ENCODE data around the gene NUDT3.

Gene NUDT3

DNA sequence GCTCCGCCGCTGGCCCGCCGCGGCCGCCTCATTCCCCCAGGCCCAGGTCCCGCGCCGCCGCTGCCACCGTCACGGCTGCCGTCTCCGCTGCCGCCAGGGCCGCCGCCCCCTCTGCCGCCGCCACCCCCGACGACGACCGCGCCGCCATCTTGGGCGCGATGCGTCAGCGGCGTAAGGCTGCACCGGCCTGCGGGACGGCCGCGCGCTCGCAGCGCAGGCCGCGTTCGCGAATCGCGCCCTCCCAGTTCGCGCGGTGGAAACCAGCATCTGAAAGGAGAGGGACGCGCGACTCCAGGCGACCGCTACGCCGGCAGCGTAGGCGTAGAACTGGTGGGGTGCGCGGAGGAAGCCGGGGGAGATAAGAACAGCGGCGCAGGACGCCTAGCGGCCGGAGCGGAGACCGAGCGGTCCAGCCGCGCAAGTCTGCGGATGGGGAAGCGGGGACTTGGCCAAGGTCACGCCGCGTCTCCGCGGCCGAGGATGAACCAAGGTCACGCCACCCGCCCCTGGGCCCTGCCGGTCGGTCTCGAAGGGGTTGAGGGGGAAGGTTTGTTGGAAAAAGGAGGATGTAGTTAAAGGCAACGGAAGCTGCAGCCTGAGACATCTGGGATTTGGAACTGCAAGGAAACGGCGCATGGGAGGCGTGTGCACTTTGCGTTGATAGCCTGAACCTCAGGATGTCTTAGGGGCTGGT, at the start of gene NUDT3:
NUDT3 (minus strand) TSS at position 173 of the 694 bp plus-strand sequence. CDS start 307 bp downstream, outside the sequence.
- no peaks in the 10 kb centered on the region for H3K36me3 ChIP-seq (ENCODE audit: control insufficient read depth in 2 of 2, insufficient read depth in 2 of 2, low read length in 2 of 2)
- no peaks in the 10 kb centered on the region for H3K9me3 ChIP-seq (ENCODE audit: control insufficient read depth in 2 of 2, low read length in 2 of 2)
- peak within 1 kb of the TSS; percentile 78 to 87 for H3K4me3 ChIP-seq (ENCODE audit: low read length in 2 of 2)
- H3K4me1 ChIP-seq (ENCODE audit: control insufficient read depth in 2 of 2, insufficient read depth in 2 of 2, low read length in 2 of 2), result peaks cover 10 to 16% of the 10 kb centered on the region in 2 donors
- H3K9ac ChIP-seq (ENCODE audit: low read depth in 1 of 2, low read length in 2 of 2), result peak within 1 kb of the TSS; percentile 68 to 72
- no peaks in the 10 kb centered on the region for H3K27me3 ChIP-seq (ENCODE audit: control insufficient read depth in 2 of 2, insufficient read depth in 2 of 2, low read length in 2 of 2)
- peak within 1 kb of the TSS; percentile 78 to 89 for H3K27ac ChIP-seq (ENCODE audit: low read depth in 2 of 2, low read length in 2 of 2)

DNA sequence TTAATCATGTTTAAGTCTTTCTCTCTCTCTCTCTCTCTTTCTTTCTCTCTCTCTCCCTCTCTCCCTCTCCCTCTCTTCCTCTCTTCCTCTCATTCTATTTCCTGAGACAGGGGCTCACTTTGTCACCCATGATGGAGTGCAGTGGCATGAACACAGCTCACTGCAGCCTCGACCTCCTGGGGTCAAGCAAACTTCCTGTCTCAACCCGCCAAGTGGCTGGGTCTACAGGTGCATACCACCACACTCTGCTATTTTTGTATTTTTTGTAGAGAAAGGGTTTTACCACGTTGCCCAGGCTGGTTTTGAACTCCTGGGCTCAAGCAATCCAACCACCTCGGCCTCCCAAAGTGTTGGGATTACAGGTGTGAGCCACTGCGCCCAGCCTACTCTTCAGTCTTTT, 49.1 kb upstream of the NUDT3 start:
- H3K4me1 ChIP-seq (ENCODE audit: control insufficient read depth in 2 of 2, insufficient read depth in 2 of 2, low read length in 2 of 2), result no peaks in the 10 kb centered on the region
- H3K4me3 ChIP-seq (ENCODE audit: low read length in 2 of 2), result no peak overlapping the region
- H3K9ac ChIP-seq (ENCODE audit: low read depth in 1 of 2, low read length in 2 of 2), result no peak overlapping the region
- H3K9me3 ChIP-seq (ENCODE audit: control insufficient read depth in 2 of 2, low read length in 2 of 2), result no peaks in the 10 kb centered on the region
- no peaks in the 10 kb centered on the region for H3K27me3 ChIP-seq (ENCODE audit: control insufficient read depth in 2 of 2, insufficient read depth in 2 of 2, low read length in 2 of 2)
- H3K27ac ChIP-seq (ENCODE audit: low read depth in 2 of 2, low read length in 2 of 2), result no peak overlapping the region
- no peaks in the 10 kb centered on the region for H3K36me3 ChIP-seq (ENCODE audit: control insufficient read depth in 2 of 2, insufficient read depth in 2 of 2, low read length in 2 of 2)

DNA sequence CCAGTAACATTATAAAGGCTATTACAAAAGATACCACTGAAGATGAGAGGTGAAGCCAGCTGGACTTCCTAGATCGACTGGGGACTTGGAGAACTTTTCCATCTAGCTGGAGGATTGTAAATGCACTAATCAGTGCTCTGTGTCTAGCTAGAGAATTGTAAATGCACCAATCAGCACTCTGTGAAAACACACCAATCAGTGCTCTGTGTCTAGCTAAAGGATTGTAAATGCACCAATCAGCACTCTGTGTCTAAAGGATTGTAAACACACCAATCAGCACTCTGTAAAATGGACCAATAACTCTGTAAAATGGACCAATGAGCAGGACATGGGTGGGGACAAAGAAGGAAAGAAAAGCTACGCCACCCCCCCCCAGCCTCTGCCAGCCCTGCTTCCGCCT, 47.0 kb upstream of the NUDT3 start:
- H3K4me1 ChIP-seq (ENCODE audit: control insufficient read depth in 2 of 2, insufficient read depth in 2 of 2, low read length in 2 of 2), result no peaks in the 10 kb centered on the region
- no peak overlapping the region for H3K9ac ChIP-seq (ENCODE audit: low read depth in 1 of 2, low read length in 2 of 2)
- no peaks in the 10 kb centered on the region for H3K27me3 ChIP-seq (ENCODE audit: control insufficient read depth in 2 of 2, insufficient read depth in 2 of 2, low read length in 2 of 2)
- H3K36me3 ChIP-seq (ENCODE audit: control insufficient read depth in 2 of 2, insufficient read depth in 2 of 2, low read length in 2 of 2), result no peaks in the 10 kb centered on the region
- no peak overlapping the region for H3K4me3 ChIP-seq (ENCODE audit: low read length in 2 of 2)
- H3K9me3 ChIP-seq (ENCODE audit: control insufficient read depth in 2 of 2, low read length in 2 of 2), result no peaks in the 10 kb centered on the region
- no peak overlapping the region for H3K27ac ChIP-seq (ENCODE audit: low read depth in 2 of 2, low read length in 2 of 2)

DNA sequence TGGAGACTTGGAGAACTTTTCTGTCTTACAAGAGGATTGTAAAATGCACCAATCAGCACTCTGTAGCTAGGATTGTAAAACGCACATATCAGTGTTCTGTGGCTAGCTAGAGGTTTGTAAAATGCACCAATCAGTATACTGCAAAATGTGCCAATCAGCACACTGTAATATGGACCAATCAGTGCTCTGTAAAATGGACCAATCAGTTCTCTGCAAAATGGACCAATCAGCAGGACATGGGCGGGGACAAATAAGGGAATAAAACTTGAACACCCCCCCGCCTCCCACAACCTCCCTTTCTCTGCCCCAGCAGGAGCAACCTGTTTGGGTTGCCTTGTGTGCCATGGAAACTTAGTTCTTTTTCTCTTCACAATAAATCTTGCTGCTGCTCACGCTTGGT, 46.2 kb upstream of the NUDT3 start:
- Histone ChIP-seq H3K4me3 (ENCODE audit: low read length in 2 of 2) (no peak overlapping the region), H3K4me1 (ENCODE audit: control insufficient read depth in 2 of 2, insufficient read depth in 2 of 2, low read length in 2 of 2) (no peaks in the 10 kb centered on the region), H3K9ac (ENCODE audit: low read depth in 1 of 2, low read length in 2 of 2) (no peak overlapping the region), H3K27ac (ENCODE audit: low read depth in 2 of 2, low read length in 2 of 2) (no peak overlapping the region), H3K36me3 (ENCODE audit: control insufficient read depth in 2 of 2, insufficient read depth in 2 of 2, low read length in 2 of 2) (no peaks in the 10 kb centered on the region), H3K27me3 (ENCODE audit: control insufficient read depth in 2 of 2, insufficient read depth in 2 of 2, low read length in 2 of 2) (no peaks in the 10 kb centered on the region), H3K9me3 (ENCODE audit: control insufficient read depth in 2 of 2, low read length in 2 of 2) (no peaks in the 10 kb centered on the region)

DNA sequence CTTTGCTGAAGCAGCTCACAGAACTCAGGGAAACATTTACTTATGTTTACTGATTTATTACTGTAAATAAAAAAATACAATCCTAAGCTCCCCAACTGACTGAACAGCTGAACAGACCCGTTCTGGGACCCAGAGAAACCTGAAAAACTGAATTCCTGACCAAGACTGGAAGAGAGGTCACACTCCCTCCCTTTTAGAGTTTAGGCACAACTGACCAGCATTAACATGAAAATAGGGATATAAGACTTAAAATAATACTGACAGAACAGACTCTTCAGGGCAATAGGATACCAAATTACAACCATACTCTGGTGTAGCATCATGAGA, 45.1 kb upstream of the NUDT3 start:
- Histone ChIP-seq H3K27ac (ENCODE audit: low read depth in 2 of 2, low read length in 2 of 2) (no peak overlapping the region), H3K9me3 (ENCODE audit: control insufficient read depth in 2 of 2, low read length in 2 of 2) (no peaks in the 10 kb centered on the region), H3K27me3 (ENCODE audit: control insufficient read depth in 2 of 2, insufficient read depth in 2 of 2, low read length in 2 of 2) (no peaks in the 10 kb centered on the region), H3K4me1 (ENCODE audit: control insufficient read depth in 2 of 2, insufficient read depth in 2 of 2, low read length in 2 of 2) (no peaks in the 10 kb centered on the region), H3K9ac (ENCODE audit: low read depth in 1 of 2, low read length in 2 of 2) (no peak overlapping the region), H3K4me3 (ENCODE audit: low read length in 2 of 2) (no peak overlapping the region), H3K36me3 (ENCODE audit: control insufficient read depth in 2 of 2, insufficient read depth in 2 of 2, low read length in 2 of 2) (no peaks in the 10 kb centered on the region)

DNA sequence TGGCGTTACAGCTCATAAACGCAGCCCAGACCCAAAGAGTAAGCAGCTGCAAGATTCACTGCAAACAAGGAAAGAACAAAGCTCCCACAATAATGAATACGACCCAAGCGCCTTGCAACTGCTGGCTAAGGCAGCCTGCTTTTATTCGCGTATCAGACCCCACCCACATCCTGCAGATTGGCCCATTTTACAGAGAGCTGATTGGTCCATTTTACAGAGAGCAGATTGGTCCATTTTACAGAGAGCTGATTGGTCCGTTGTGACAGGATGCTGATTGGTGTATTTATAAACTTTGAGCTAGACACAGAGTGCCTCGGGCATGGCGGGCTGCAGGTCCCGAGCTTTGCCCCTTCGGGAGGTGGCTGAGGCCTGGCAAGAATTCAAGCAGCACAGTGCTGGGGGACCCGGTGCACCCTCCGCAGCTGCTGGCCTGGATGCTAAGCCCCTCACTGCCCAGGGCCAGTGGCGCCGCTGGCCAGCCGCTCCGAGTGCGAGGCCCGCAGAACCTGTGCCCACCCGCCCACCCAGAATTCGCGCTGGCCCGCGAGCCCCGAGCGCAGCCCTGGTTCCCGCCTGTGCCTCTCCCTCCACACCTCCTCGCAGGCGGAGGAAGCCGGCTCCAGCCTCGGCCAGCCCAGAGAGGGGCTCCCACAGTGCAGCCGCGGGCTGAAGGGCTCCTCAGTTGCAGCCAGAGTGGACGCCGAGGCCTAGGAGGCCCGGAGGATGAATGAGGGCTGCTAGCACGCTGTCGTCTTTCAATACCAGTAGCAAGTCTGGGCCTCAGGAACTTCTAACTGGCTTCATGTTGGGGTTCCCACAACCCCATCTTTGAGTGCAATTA, 44.6 kb upstream of the NUDT3 start:
- Histone ChIP-seq H3K4me3 (ENCODE audit: low read length in 2 of 2) (no peak overlapping the region), H3K27me3 (ENCODE audit: control insufficient read depth in 2 of 2, insufficient read depth in 2 of 2, low read length in 2 of 2) (no peaks in the 10 kb centered on the region), H3K4me1 (ENCODE audit: control insufficient read depth in 2 of 2, insufficient read depth in 2 of 2, low read length in 2 of 2) (no peaks in the 10 kb centered on the region), H3K36me3 (ENCODE audit: control insufficient read depth in 2 of 2, insufficient read depth in 2 of 2, low read length in 2 of 2) (no peaks in the 10 kb centered on the region), H3K27ac (ENCODE audit: low read depth in 2 of 2, low read length in 2 of 2) (no peak overlapping the region), H3K9me3 (ENCODE audit: control insufficient read depth in 2 of 2, low read length in 2 of 2) (no peaks in the 10 kb centered on the region), H3K9ac (ENCODE audit: low read depth in 1 of 2, low read length in 2 of 2) (no peak overlapping the region)

DNA sequence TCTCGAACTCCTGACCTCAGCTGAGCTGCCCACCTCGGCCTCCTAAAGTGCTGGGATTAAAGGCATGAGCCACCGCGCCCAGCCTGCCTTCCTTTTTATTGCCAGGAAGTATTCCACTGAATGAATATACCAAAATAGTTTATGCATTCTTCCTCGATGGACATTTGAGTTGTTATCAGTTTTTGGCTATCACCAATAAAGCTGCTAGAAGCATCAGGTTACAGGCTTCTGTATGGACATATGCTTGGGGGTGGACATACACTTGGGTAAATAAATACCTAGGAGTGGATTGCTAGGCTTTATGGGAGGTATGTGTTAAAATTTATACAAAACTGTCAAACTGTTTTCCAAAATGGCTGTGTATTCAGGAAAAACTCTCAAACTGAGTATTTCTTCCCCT, 43.4 kb upstream of the NUDT3 start:
- Histone ChIP-seq H3K9ac (ENCODE audit: low read depth in 1 of 2, low read length in 2 of 2) (no peak overlapping the region), H3K27ac (ENCODE audit: low read depth in 2 of 2, low read length in 2 of 2) (no peak overlapping the region), H3K4me3 (ENCODE audit: low read length in 2 of 2) (no peak overlapping the region), H3K9me3 (ENCODE audit: control insufficient read depth in 2 of 2, low read length in 2 of 2) (no peaks in the 10 kb centered on the region), H3K27me3 (ENCODE audit: control insufficient read depth in 2 of 2, insufficient read depth in 2 of 2, low read length in 2 of 2) (no peaks in the 10 kb centered on the region), H3K36me3 (ENCODE audit: control insufficient read depth in 2 of 2, insufficient read depth in 2 of 2, low read length in 2 of 2) (no peaks in the 10 kb centered on the region), H3K4me1 (ENCODE audit: control insufficient read depth in 2 of 2, insufficient read depth in 2 of 2, low read length in 2 of 2) (no peaks in the 10 kb centered on the region)

DNA sequence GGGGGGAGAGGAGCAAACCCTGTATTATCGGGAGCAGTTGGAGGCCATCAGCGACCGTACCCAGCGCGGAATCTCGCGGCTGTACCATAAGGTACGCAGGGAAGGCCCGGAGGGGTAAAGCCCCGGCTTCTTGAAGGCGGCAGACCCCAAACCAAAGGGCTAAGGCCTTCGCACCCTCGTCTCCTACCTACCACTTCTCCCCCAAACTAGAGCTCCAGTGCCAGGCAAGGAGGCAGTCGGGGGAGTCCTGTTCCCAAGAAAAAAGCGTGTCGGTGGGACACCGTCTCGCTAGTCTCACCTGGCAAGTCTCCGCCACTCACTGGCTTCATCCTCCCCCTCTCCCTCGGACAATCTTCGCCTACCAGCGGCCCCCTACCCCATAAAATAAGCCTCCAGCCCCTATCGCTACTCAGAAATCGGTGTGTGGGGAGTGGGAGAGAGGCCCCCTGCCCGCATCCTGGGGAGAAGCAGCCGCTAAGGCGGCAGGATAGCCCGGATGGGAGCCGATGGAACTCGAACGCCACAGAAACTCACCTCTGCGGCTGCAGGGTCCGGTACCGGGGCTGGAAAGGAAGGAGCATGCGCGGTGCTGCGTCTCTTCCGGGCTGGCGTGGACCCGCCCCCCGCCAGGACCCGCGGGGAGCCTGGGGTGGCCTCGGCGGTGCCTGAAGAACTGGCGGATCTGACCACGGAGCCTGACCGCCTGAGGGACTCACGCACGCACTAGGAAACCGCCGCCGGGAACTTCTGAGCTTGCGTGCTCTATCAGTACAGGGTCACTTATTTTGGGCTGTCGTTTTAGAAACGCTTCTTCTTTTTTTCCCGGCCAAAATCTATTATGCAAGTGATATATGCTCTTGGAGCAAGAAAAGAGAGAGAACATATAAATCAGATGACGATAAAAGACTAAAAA, 33.3 kb upstream of the NUDT3 start, which contains the start of gene RPS10:
RPS10 (minus strand) TSS at position 572 of the 913 bp plus-strand sequence. CDS start 848 bp downstream, outside the sequence.
- Histone ChIP-seq H3K27ac (ENCODE audit: low read depth in 2 of 2, low read length in 2 of 2) (peak within 1 kb of the TSS; percentile 70 to 71), H3K36me3 (ENCODE audit: control insufficient read depth in 2 of 2, insufficient read depth in 2 of 2, low read length in 2 of 2) (peaks cover 29 to 37% of the 10 kb centered on the region in 2 donors), H3K4me3 (ENCODE audit: low read length in 2 of 2) (peak within 1 kb of the TSS; percentile 92 to 97), H3K9ac (ENCODE audit: low read depth in 1 of 2, low read length in 2 of 2) (peak within 1 kb of the TSS; percentile 89 to 99), H3K27me3 (ENCODE audit: control insufficient read depth in 2 of 2, insufficient read depth in 2 of 2, low read length in 2 of 2) (no peaks in the 10 kb centered on the region), H3K9me3 (ENCODE audit: control insufficient read depth in 2 of 2, low read length in 2 of 2) (no peaks in the 10 kb centered on the region), H3K4me1 (ENCODE audit: control insufficient read depth in 2 of 2, insufficient read depth in 2 of 2, low read length in 2 of 2) (peaks cover 8 to 12% of the 10 kb centered on the region in 2 donors)

DNA sequence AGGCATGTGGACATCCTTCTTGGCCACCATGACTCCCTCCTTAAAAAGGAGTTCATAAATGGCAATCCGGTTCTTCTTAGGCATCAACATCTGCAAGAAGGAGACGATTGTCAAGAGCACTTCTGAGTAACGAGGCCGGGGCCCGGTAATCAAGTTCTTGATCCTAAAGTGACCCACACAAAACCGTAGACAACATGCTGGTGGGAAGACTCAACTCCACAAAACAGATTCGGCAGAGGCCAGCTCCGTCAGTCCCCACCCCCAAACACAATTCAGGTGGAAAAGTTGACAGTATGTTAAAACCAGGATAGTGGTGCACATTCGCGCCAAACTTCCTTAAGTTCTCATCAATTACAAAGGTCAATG, 32.6 kb upstream of the NUDT3 start:
- H3K36me3 ChIP-seq (ENCODE audit: control insufficient read depth in 2 of 2, insufficient read depth in 2 of 2, low read length in 2 of 2), result peaks cover 32 to 41% of the 10 kb centered on the region in 2 donors
- peak overlapping the region; percentile 92 to 97 for H3K4me3 ChIP-seq (ENCODE audit: low read length in 2 of 2)

More for the DNA sequence above, 32.6 kb upstream of the NUDT3 start:
- Histone ChIP-seq H3K27me3 (ENCODE audit: control insufficient read depth in 2 of 2, insufficient read depth in 2 of 2, low read length in 2 of 2) (no peaks in the 10 kb centered on the region), H3K4me1 (ENCODE audit: control insufficient read depth in 2 of 2, insufficient read depth in 2 of 2, low read length in 2 of 2) (peaks cover 8 to 12% of the 10 kb centered on the region in 2 donors), H3K9ac (ENCODE audit: low read depth in 1 of 2, low read length in 2 of 2) (peak overlapping the region; percentile 89 to 99), H3K27ac (ENCODE audit: low read depth in 2 of 2, low read length in 2 of 2) (peak overlapping the region; percentile 70 to 71), H3K9me3 (ENCODE audit: control insufficient read depth in 2 of 2, low read length in 2 of 2) (no peaks in the 10 kb centered on the region)

All from mucosa of rectum (tissue), 2 donors.